Skeletal muscle cell (primary cell): ENCODE results near the gene PLRG1.

Experiments used
- DNase-seq: peaks from one replicate; pipeline ENCODE4 v3.0.0-alpha.2; 2010; ENCODE audit warnings: low read depth
- H3K4me3 ChIP-seq: 2 replicates; pipeline ENCODE4 v1.5.1; 2011; ENCODE audit warnings: low read depth, mild to moderate bottlenecking, control low read depth, low read length, moderate library complexity

Gene PLRG1

GRCh38 chr4:154487145-154487544, 63.1 kb downstream of the PLRG1 start:
- DNase-seq = no peak
- no peak overlapping the region for H3K4me3 ChIP-seq

- DNase-seq = no peak
These were observed 65.0 kb downstream of the PLRG1 start for GRCh38 chr4:154485127-154485773.

More at GRCh38 chr4:154485127-154485773, 65.0 kb downstream of the PLRG1 start:
- H3K4me3 ChIP-seq = no peak overlapping the region
